Raji (cell line): ENCODE results near the gene IDUA.

Source experiments
- POLR2A ChIP-seq: IDR thresholded peaks from 2 replicates; pipeline ENCODE4 v1.6.1; 2011; ENCODE audit warnings: low read depth, low read length, control low read depth; ENCODE audit not compliant: insufficient read depth

IDUA gene

GRCh38 chr4:954211-955020 is 32.4 kb upstream of the IDUA start:
- TF ChIP-seq POLR2A = no peak

- no peak for TF ChIP-seq POLR2A
Measured at GRCh38 chr4:955161-955921, 31.5 kb upstream of the IDUA start.

GRCh38 chr4:955931-956381 is 30.9 kb upstream of the IDUA start:
- TF ChIP-seq POLR2A = no peak

- TF ChIP-seq POLR2A = no peak
Measured at GRCh38 chr4:956531-957230, 30.2 kb upstream of the IDUA start.

- TF ChIP-seq POLR2A = no peak
Measured at GRCh38 chr4:957231-957580, 29.6 kb upstream of the IDUA start.

GRCh38 chr4:957581-958313 is 29.1 kb upstream of the IDUA start:
- TF ChIP-seq POLR2A = no peak

GRCh38 chr4:958314-958665 is 28.6 kb upstream of the IDUA start:
- no peak for TF ChIP-seq POLR2A

- TF ChIP-seq POLR2A = no peak
Measured at GRCh38 chr4:958696-959337, 28.0 kb upstream of the IDUA start.

GRCh38 chr4:959338-960139 is 27.3 kb upstream of the IDUA start:
- TF ChIP-seq POLR2A = no peak

GRCh38 chr4:960140-960635 is 26.7 kb upstream of the IDUA start:
- no peak for TF ChIP-seq POLR2A

- TF ChIP-seq POLR2A = no peak
Measured at GRCh38 chr4:960636-961350, 26.1 kb upstream of the IDUA start.

GRCh38 chr4:961351-962230 is 25.3 kb upstream of the IDUA start:
- no peak for TF ChIP-seq POLR2A
